ENCODE measurements around the gene PPP2R3A.
"Not testable (repeated sequence)": the region's sequence is repeated elsewhere in the genome, so short reads cannot be mapped to it uniquely, and the experiment has no call there.

The PPP2R3A gene

GRCh38 chr3:135965506-135966270 is at the start of gene PPP2R3A:
TSS of gene PPP2R3A (plus strand) at chr3:135965728. CDS start at chr3:136001499, 35,771 bp downstream.
- DNase-seq = no peak

GRCh38 chr3:135916310-135916709 is 49.2 kb upstream of the PPP2R3A start:
- no peak for DNase-seq

- DNase-seq = no peak
Observed at GRCh38 chr3:135917076-135917475, 48.5 kb upstream of the PPP2R3A start.

- no peak for DNase-seq
Observed at GRCh38 chr3:135917927-135918597, 47.5 kb upstream of the PPP2R3A start.

GRCh38 chr3:135918600-135918999 is 46.9 kb upstream of the PPP2R3A start:
- DNase-seq = no peak

GRCh38 chr3:135920275-135920674 is 45.3 kb upstream of the PPP2R3A start:
- DNase-seq = no peak

- no peak for DNase-seq
Observed at GRCh38 chr3:135922903-135923250, 42.7 kb upstream of the PPP2R3A start.

GRCh38 chr3:135924506-135924905 is 41.0 kb upstream of the PPP2R3A start:
- DNase-seq = no peak

GRCh38 chr3:135926664-135927063 is 38.9 kb upstream of the PPP2R3A start:
- no peak for DNase-seq

GRCh38 chr3:135927155-135927554 is 38.4 kb upstream of the PPP2R3A start:
- no peak for DNase-seq

- DNase-seq = no peak
Observed at GRCh38 chr3:135929670-135930069, 35.9 kb upstream of the PPP2R3A start.

GRCh38 chr3:135930255-135930654 is 35.3 kb upstream of the PPP2R3A start:
- DNase-seq = no peak

GRCh38 chr3:135935171-135935570 is 30.4 kb upstream of the PPP2R3A start:
- DNase-seq = not testable (repeated sequence)

- DNase-seq = not testable (repeated sequence)
Observed at GRCh38 chr3:135937766-135938165, 27.8 kb upstream of the PPP2R3A start.

GRCh38 chr3:135944831-135945230 is 20.7 kb upstream of the PPP2R3A start:
- DNase-seq = no peak

GRCh38 chr3:135950941-135951340 is 14.6 kb upstream of the PPP2R3A start:
- no peak for DNase-seq

- no peak for DNase-seq
Observed at GRCh38 chr3:135964160-135964955, 1.2 kb upstream of the PPP2R3A start.

- no peak for DNase-seq
Observed at GRCh38 chr3:135965129-135965505, 411 bp upstream of the PPP2R3A start.

- DNase-seq = no peak
Observed at GRCh38 chr3:135966271-135966961, 888 bp downstream of the PPP2R3A start.

- DNase-seq = no peak
Observed at GRCh38 chr3:135966962-135967274, 1.4 kb downstream of the PPP2R3A start.

- DNase-seq = no peak
Observed at GRCh38 chr3:135967867-135968266, 2.3 kb downstream of the PPP2R3A start.

- DNase-seq = no peak
Observed at GRCh38 chr3:135970506-135971116, 5.1 kb downstream of the PPP2R3A start.

GRCh38 chr3:135973841-135974240 is 8.3 kb downstream of the PPP2R3A start:
- no peak for DNase-seq
